Caco-2 (cell line): Measurements from ENCODE around the gene BACE2. TPM values are rescaled to one million over a fixed set of nuclear protein-coding genes. Genes with fewer than 3 reads are reported as not detected.

Source experiments
- BruUV-seq: library from RNA; stranded (reverse); fragments of 400-500 nt; replicated peaks from 2 replicates; lab custom pipeline; 2021; lab: Mats Ljungman, UMichigan
- CTCF ChIA-PET: fragments of 300-600 bp; sonication (Branson Sonifier 250); formaldehyde crosslinking; loops from one replicate; lab custom pipeline; 2022; ENCODE audit warnings: antibody characterized with exemption; lab: Charles Lee
- POLR2A ChIA-PET: fragments of 300-600 bp; sonication (Branson Sonifier 250); formaldehyde crosslinking; loops from one replicate; lab custom pipeline; 2022; ENCODE audit warnings: antibody characterized with exemption; lab: Charles Lee
- DNase-seq, 2 experiments: peaks; one replicate each; pipeline versions ENCODE4 v3.0.0 to v3.0.0-alpha.2; 2020 to 2022
- H3K27me3 ChIP-seq: replicated peaks from 2 replicates; pipeline ENCODE4 v1.6.0; 2011; ENCODE audit warnings: low read length; ENCODE audit not compliant: control insufficient read depth, insufficient read depth
- H3K36me3 ChIP-seq: 2 replicates; pipeline ENCODE4 v1.5.1; 2011; ENCODE audit warnings: low read length; ENCODE audit not compliant: control insufficient read depth, insufficient read depth
- H3K4me1 ChIP-seq: fragments of 250-450 bp; sonication (Bioruptor Pico); 2 replicates; pipeline ENCODE4 v1.5.1; 2020; ENCODE audit warnings: mild to moderate bottlenecking
- H3K4me3 ChIP-seq: 2 replicates; pipeline ENCODE4 v1.5.1; 2011; ENCODE audit warnings: low read depth, mild to moderate bottlenecking, control low read depth, low read length
- H3K9me3 ChIP-seq: fragments of 250-450 bp; sonication (Bioruptor Pico); 2 replicates; pipeline ENCODE4 v1.5.1; 2020; ENCODE audit warnings: mild to moderate bottlenecking, moderate library complexity
- H3K27ac Mint-ChIP-seq: one replicate; pipeline ENCODE4 v1.8.0; 2022; ENCODE audit warnings: mixed read lengths; ENCODE audit not compliant: unreplicated experiment
- H3K27me3 Mint-ChIP-seq: one replicate; pipeline ENCODE4 v1.8.0; 2022; ENCODE audit warnings: mixed read lengths; ENCODE audit not compliant: insufficient read depth, unreplicated experiment
- H3K36me3 Mint-ChIP-seq: one replicate; pipeline ENCODE4 v1.8.0; 2022; ENCODE audit warnings: mild to moderate bottlenecking, mixed read lengths; ENCODE audit not compliant: insufficient read depth, unreplicated experiment
- H3K4me1 Mint-ChIP-seq: one replicate; pipeline ENCODE4 v1.8.0; 2022; ENCODE audit warnings: low read depth, mixed read lengths; ENCODE audit not compliant: unreplicated experiment
- H3K4me3 Mint-ChIP-seq: one replicate; pipeline ENCODE4 v1.8.0; 2022; ENCODE audit warnings: mild to moderate bottlenecking, moderate library complexity, mixed read lengths; ENCODE audit not compliant: unreplicated experiment
- H3K9me3 Mint-ChIP-seq: one replicate; pipeline ENCODE4 v1.8.0; 2022; ENCODE audit warnings: mixed read lengths; ENCODE audit not compliant: unreplicated experiment
- intact Hi-C: fragments of 100-400 bp; cut with micrococcal nuclease; formaldehyde crosslinking; loops from one replicate; pipeline ENCODE4 v1.10.0; 2022; ENCODE audit not compliant: unreplicated experiment
- total RNA-seq: library from RNA; stranded (reverse); gene quantifications from 2 replicates; pipeline ENCODE4 v1.2.3, GENCODE V29; 2022
- TF ChIP-seq, protein P1 (sequence below), 2 experiments: fragments of 200-600 bp in 1 of 2; IDR thresholded peaks; 1 replicate in 1 of 2; 2 replicates in 1 of 2; pipeline versions ENCODE4 v1.5.1 to v1.8.0; 2011 to 2022; ENCODE audit warnings: antibody characterized with exemption in 1 of 2, control low read depth in 1 of 2, inconsistent platforms in 1 of 2, low read depth in 1 of 2, low read length in 1 of 2, mild to moderate bottlenecking in 1 of 2, moderate library complexity in 1 of 2; ENCODE audit not compliant: insufficient read depth in 1 of 2, severe bottlenecking in 1 of 2, unreplicated experiment in 1 of 2

BACE2 gene
- total RNA-seq, 1 experiment from 2014 or later, result 8.8 TPM

DNA sequence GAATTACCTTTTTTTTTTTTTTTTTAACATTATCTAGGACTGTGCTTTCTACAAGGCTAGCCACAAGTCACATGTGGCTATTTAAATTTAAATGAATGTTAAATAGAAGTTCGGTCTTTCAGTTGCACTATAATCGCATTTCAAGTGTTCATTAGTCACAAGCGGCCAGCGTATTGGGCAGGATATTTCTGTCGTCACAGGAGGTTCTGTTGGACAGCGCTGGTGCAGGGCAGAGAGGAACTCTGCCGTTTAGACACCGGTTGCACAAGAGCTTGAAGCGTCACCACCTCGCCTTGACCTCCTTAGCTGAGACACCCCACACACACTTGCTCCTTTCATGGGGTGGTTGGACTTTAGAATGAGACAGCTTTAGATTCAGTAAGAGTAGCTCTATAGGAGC is 64.1 kb downstream of the BACE2 start:
- no peak for DNase-seq
- no peaks in the 10 kb centered on the region for H3K36me3 ChIP-seq
- H3K36me3 Mint-ChIP-seq, result no peaks in the 10 kb centered on the region
- TF ChIP-seq, protein P1, sequence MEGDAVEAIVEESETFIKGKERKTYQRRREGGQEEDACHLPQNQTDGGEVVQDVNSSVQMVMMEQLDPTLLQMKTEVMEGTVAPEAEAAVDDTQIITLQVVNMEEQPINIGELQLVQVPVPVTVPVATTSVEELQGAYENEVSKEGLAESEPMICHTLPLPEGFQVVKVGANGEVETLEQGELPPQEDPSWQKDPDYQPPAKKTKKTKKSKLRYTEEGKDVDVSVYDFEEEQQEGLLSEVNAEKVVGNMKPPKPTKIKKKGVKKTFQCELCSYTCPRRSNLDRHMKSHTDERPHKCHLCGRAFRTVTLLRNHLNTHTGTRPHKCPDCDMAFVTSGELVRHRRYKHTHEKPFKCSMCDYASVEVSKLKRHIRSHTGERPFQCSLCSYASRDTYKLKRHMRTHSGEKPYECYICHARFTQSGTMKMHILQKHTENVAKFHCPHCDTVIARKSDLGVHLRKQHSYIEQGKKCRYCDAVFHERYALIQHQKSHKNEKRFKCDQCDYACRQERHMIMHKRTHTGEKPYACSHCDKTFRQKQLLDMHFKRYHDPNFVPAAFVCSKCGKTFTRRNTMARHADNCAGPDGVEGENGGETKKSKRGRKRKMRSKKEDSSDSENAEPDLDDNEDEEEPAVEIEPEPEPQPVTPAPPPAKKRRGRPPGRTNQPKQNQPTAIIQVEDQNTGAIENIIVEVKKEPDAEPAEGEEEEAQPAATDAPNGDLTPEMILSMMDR (IDR thresholded peaks at IDR 0.05; ENCODE audit: insufficient read depth in 1 of 2, low read depth in 1 of 2, low read length in 1 of 2, severe bottlenecking in 1 of 2, unreplicated experiment in 1 of 2), result no peak
- ChIA-PET CTCF (no interaction called here), POLR2A (no interaction called here)
- no peak overlapping the region for H3K4me3 ChIP-seq
- H3K27me3 Mint-ChIP-seq, result no peaks in the 10 kb centered on the region
- no peaks in the 10 kb centered on the region for H3K9me3 Mint-ChIP-seq
- H3K4me1 Mint-ChIP-seq, result peaks cover 8% of the 10 kb centered on the region
- H3K27me3 ChIP-seq, result no peaks in the 10 kb centered on the region
- no peaks in the 10 kb centered on the region for H3K9me3 ChIP-seq
- H3K4me3 Mint-ChIP-seq, result no peak overlapping the region
- H3K4me1 ChIP-seq, result no peaks in the 10 kb centered on the region; the same call in 1 of the 2 replicates
- intact Hi-C loops, result no loop called here
- no peak overlapping the region for H3K27ac Mint-ChIP-seq
- no TSS peak for BruUV-seq

DNA sequence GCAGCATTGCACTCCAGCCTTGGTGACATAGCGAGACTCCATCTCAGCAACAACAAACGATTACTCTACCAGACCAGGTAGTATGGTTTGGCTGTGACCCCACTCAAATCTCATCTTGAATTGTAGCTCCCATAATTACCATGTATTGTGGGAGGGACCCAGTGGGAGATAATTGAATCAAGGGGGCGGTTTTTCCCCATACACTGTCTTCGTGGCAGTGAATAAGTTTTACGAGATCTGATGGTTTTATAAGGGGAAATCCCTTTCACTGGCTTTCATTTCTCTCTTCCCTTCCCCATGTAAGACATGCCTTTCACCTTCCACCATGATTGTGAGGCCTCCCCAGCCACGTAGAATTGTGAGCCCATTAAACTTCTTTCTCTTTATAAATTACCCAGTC is 66.0 kb downstream of the BACE2 start:
- H3K9me3 ChIP-seq, result no peaks in the 10 kb centered on the region
- Mint-ChIP-seq H3K27ac (no peak overlapping the region), H3K4me1 (no peaks in the 10 kb centered on the region), H3K36me3 (no peaks in the 10 kb centered on the region), H3K4me3 (no peak overlapping the region), H3K9me3 (no peaks in the 10 kb centered on the region), H3K27me3 (no peaks in the 10 kb centered on the region)
- no peak for DNase-seq
- ChIA-PET POLR2A (no interaction called here), CTCF (no interaction called here)
- no peak overlapping the region for H3K4me3 ChIP-seq
- no peaks in the 10 kb centered on the region for H3K27me3 ChIP-seq
- intact Hi-C loops, result no loop called here
- BruUV-seq, result no TSS peak
- H3K36me3 ChIP-seq, result no peaks in the 10 kb centered on the region
- no peaks in the 10 kb centered on the region for H3K4me1 ChIP-seq
- TF ChIP-seq, protein P1 (IDR thresholded peaks at IDR 0.05; ENCODE audit: insufficient read depth in 1 of 2, low read depth in 1 of 2, low read length in 1 of 2, severe bottlenecking in 1 of 2, unreplicated experiment in 1 of 2), result no peak

DNA sequence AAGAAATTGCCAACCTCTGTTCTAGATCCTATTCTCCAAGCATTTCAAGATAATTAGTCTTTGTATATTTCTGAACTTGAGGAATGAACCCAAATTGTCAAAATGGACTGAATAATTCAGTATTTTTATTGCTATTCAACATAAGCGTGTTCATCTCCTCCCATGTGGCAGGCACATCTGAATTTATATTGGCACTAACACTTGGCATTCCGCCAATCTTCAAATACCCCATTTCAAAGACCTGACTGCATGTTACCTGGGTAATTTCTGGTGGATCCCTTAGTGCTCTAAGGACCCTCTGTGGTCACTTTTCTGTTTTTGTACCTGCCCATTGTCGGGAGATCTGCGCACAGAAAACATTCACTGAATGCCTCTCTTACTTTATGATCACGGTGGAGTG is 66.6 kb downstream of the BACE2 start:
- no TSS peak for BruUV-seq
- Mint-ChIP-seq H3K4me1 (no peaks in the 10 kb centered on the region), H3K36me3 (no peaks in the 10 kb centered on the region), H3K27ac (no peak overlapping the region), H3K27me3 (no peaks in the 10 kb centered on the region), H3K4me3 (no peak overlapping the region), H3K9me3 (no peaks in the 10 kb centered on the region)
- ChIA-PET CTCF (no interaction called here), POLR2A (no interaction called here)
- Histone ChIP-seq H3K4me3 (no peak overlapping the region), H3K27me3 (no peaks in the 10 kb centered on the region), H3K9me3 (no peaks in the 10 kb centered on the region), H3K36me3 (no peaks in the 10 kb centered on the region), H3K4me1 (no peaks in the 10 kb centered on the region)
- no peak for DNase-seq
- TF ChIP-seq, protein P1 (IDR thresholded peaks at IDR 0.05; ENCODE audit: insufficient read depth in 1 of 2, low read depth in 1 of 2, low read length in 1 of 2, severe bottlenecking in 1 of 2, unreplicated experiment in 1 of 2), result no peak
- intact Hi-C loops, result no loop called here
